ENCODE data around the gene ARL8B. TPM values are rescaled to one million over a fixed set of nuclear protein-coding genes. Genes with fewer than 3 reads are reported as not detected.

The ARL8B gene
- 51.8 TPM for total RNA-seq (2021; ENCODE audit: unreplicated experiment)
- 52.9 TPM for polyA plus RNA-seq (2012; ENCODE audit: insufficient read length)
- percentile 92 among the genes with signal in this experiment for Bru-seq, nascent RNA
- BruChase-seq, experiment 1, labeled RNA remaining after a 2-hour chase: percentile 89 among the genes with signal in this experiment
- BruChase-seq, experiment 2, labeled RNA remaining after a 6-hour chase: percentile 92 among the genes with signal in this experiment
- long read RNA-seq, transcript ARL8B-201 (7 exons, 3,005 nt): major isoform, 117 of 135 reads
- long read RNA-seq, partial matches to known transcripts: 0 of 135 reads
- long read RNA-seq, other reads (novel, unspliced or antisense): 18 of 135 reads

- peak within 1 kb of the TSS; percentile 92 to 95 for H3K4me3 ChIP-seq (ENCODE audit: low read depth in 2 of 2, low read length in 2 of 2)
- no peak for DNase-seq (ENCODE audit: low read depth, low spot score)
- no peaks in the 10 kb centered on the region for H3K9me3 ChIP-seq (ENCODE audit: control insufficient read depth, insufficient read depth, low read depth, low read length)
- no TSS peak for BruUV-seq (replicated peaks)
- in situ Hi-C loops (cut with HindIII; ENCODE audit: low pct_unique_long_range_greater_than_20kb, low sequenced_read_pairs) (no loop called here), intact Hi-C loops (cut with micrococcal nuclease; ENCODE audit: unreplicated experiment) (loop anchor here (10.0 kb wide), 1 partner anchor 63 kb away; the partner anchor contains the start of gene EDEM1)
- TF ChIP-seq SIN3A (IDR thresholded peaks at IDR 0.05; ENCODE audit: borderline replicate concordance, insufficient read depth, low read depth, low read length) (no peak; the same call in 1 of the 2 replicates), POLR2AphosphoS5 (IDR thresholded peaks at IDR 0.05; ENCODE audit: low read depth, low read length) (peak; percentile 61), REST (IDR thresholded peaks at IDR 0.05; ENCODE audit: insufficient read depth in 1 of 2, low read depth in 2 of 2, low read length in 1 of 2) (no peak), TCF7L2 (IDR thresholded peaks at IDR 0.05; ENCODE audit: low read depth, low read length) (0 out of 2 replicates have a peak, but pooled peaks have one; percentile 31), CTCF (IDR thresholded peaks at IDR 0.05) (peak; percentile 96)
- CTCF ChIA-PET: no interaction called here
- peaks cover 6% of the 10 kb centered on the region; the same call in 1 of the 2 replicates for H3K4me1 ChIP-seq (ENCODE audit: control insufficient read depth, insufficient read depth, low read length)
- peak within 1 kb of the TSS; percentile 88 for H3K27ac ChIP-seq (ENCODE audit: low read length)
- ATAC-seq: peak; percentile 98
- H3K27me3 ChIP-seq (ENCODE audit: control insufficient read depth, insufficient read depth, low read length): no peaks in the 10 kb centered on the region
- no peaks in the 10 kb centered on the region; the same call in 1 of the 2 replicates for H3K36me3 ChIP-seq (ENCODE audit: control insufficient read depth, insufficient read depth, low read length)
- POLR2A ChIA-PET: no interaction called here
Measured at GRCh38 chr3:5122030-5122740, at the start of gene ARL8B. Gene ARL8B (plus strand): TSS chr3:5122292. CDS start chr3:5122466, 174 bp downstream.

GRCh38 chr3:5073374-5074085 is 48.6 kb upstream of the ARL8B start:
- ChIA-PET POLR2A (no interaction called here), CTCF (no interaction called here)
- Histone ChIP-seq H3K4me1 (ENCODE audit: control insufficient read depth, insufficient read depth, low read length) (peaks cover 3% of the 10 kb centered on the region; the same call in 1 of the 2 replicates), H3K27me3 (ENCODE audit: control insufficient read depth, insufficient read depth, low read length) (no peaks in the 10 kb centered on the region), H3K27ac (ENCODE audit: low read length) (no peak overlapping the region), H3K36me3 (ENCODE audit: control insufficient read depth, insufficient read depth, low read length) (no peaks in the 10 kb centered on the region), H3K4me3 (ENCODE audit: low read depth in 2 of 2, low read length in 2 of 2) (no peak overlapping the region), H3K9me3 (ENCODE audit: control insufficient read depth, insufficient read depth, low read depth, low read length) (no peaks in the 10 kb centered on the region)
- DNase-seq (ENCODE audit: low read depth, low spot score): no peak
- BruUV-seq (replicated peaks): no TSS peak
- ATAC-seq: no peak
- TF ChIP-seq TCF7L2 (IDR thresholded peaks at IDR 0.05; ENCODE audit: low read depth, low read length) (no peak), CTCF (IDR thresholded peaks at IDR 0.05) (no peak), SIN3A (IDR thresholded peaks at IDR 0.05; ENCODE audit: borderline replicate concordance, insufficient read depth, low read depth, low read length) (no peak), REST (IDR thresholded peaks at IDR 0.05; ENCODE audit: insufficient read depth in 1 of 2, low read depth in 2 of 2, low read length in 1 of 2) (no peak), POLR2AphosphoS5 (IDR thresholded peaks at IDR 0.05; ENCODE audit: low read depth, low read length) (no peak)
- in situ Hi-C loops (cut with HindIII; ENCODE audit: low pct_unique_long_range_greater_than_20kb, low sequenced_read_pairs): no loop called here
- intact Hi-C loops (cut with micrococcal nuclease; ENCODE audit: unreplicated experiment): no loop called here
